ENCODE data around the gene ESRRG.
"Not testable (repeated sequence)": the region's sequence is repeated elsewhere in the genome, so short reads cannot be mapped to it uniquely, and the experiment has no call there.

ESRRG gene

DNA sequence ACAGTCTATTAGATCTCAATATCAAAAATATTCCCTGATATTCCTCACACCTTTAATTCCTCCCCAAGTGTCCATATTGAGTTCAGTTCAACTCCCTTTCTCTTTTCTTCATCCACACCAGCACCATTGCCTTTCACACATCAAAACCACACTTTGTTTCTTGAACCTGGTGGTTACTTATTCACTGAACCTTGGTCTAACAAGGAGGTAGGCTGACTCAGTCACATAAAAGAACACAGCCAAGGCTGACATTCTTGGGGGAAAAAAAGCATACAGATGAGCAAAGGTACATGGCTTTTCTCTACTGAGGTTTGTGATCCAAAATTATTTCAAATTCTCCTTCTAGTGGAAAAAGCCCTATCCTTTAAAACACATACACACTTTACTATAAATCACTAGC, 168.3 kb downstream of the ESRRG start:
- TF ChIP-seq POLR2A (IDR thresholded peaks at IDR 0.05; ENCODE audit: low read length) (no peak), GATA1 (IDR thresholded peaks at IDR 0.05; ENCODE audit: low read depth, low read length) (no peak)
- DNase-seq = no peak

DNA sequence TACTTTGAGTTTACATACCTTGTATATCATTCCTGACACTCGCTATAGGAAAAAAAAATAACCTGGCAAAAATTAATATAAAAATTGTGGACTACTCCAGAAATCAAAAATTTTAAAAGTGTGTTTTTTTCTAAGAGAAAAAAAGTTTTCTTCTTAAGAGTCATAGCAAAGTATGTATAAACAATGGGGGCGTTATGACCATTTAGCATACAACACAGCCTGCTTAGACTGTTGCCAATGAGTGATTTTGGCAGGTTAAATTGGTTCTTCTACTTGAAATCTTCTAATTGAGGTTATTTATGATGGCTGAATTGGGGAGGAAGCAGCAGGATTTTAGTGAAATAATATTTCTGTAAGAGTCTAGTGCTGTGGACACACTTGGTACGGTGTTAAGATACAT, 169.5 kb downstream of the ESRRG start:
- no peak for DNase-seq
- TF ChIP-seq POLR2A (IDR thresholded peaks at IDR 0.05; ENCODE audit: low read length) = no peak
- TF ChIP-seq GATA1 (IDR thresholded peaks at IDR 0.05; ENCODE audit: low read depth, low read length) = no peak

DNA sequence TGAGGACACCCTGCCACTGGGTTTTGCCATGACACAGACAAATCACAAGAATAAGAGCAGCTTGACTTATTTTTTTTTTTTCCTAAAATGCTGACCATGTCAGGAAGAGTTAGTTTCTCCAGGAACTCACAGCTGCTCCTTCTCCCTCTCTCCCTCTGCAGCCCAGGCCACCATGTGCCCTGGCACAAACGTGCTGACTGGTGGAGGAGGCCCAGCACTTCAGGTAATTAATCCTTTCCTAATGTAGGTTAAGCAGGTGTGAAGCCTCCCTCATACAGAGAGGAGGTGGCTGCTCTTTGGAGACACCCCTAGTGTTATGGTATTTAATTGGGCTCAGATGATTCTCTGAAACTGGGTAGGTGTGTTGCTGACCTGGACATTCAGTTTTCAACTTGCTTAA, 170.2 kb downstream of the ESRRG start:
- TF ChIP-seq POLR2A (IDR thresholded peaks at IDR 0.05; ENCODE audit: low read length) (no peak), GATA1 (IDR thresholded peaks at IDR 0.05; ENCODE audit: low read depth, low read length) (no peak)
- no peak for DNase-seq

DNA sequence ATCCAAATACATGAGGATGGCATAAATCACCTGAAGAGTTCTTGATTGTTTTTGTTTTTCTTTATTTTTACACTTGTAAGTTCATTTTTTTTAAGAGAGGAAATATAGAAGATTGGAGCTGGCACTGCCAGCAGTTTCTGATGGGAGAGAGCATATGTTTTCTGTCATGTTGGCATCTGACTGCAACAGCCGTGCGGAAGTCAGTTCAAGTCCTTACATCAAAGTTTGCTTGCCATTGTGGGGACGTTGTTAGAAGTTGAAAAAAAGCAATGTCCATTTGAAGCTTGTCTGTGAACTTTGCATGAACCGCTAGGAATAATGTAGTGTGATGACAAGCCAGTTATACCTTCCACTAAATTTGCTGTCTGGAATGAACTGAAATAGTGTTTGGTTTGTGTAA, 173.4 kb downstream of the ESRRG start:
- DNase-seq = no peak
- TF ChIP-seq GATA1 (IDR thresholded peaks at IDR 0.05; ENCODE audit: low read depth, low read length) = no peak
- no peak for TF ChIP-seq POLR2A (IDR thresholded peaks at IDR 0.05; ENCODE audit: low read length)

DNA sequence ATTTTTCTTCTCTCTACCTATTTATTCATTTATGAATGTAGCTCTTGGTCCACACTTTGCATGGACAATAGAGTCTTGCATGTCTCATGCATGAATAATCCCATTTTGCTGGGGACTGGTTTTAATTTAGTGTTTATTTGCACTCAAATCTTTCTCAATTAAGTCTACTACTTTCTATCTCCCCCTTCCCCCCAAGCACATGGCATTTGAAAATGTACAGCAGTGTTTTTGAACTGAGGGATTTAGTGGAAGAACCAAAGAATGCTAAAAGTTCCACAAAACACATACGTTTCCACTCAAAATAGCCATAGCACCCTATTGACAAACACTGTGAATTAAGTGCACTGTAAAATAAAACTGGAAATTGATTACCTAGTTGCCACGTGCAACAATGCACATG, 180.5 kb downstream of the ESRRG start:
- no peak for DNase-seq
- TF ChIP-seq GATA1 (IDR thresholded peaks at IDR 0.05; ENCODE audit: low read depth, low read length) (no peak), POLR2A (IDR thresholded peaks at IDR 0.05; ENCODE audit: low read length) (no peak)

DNA sequence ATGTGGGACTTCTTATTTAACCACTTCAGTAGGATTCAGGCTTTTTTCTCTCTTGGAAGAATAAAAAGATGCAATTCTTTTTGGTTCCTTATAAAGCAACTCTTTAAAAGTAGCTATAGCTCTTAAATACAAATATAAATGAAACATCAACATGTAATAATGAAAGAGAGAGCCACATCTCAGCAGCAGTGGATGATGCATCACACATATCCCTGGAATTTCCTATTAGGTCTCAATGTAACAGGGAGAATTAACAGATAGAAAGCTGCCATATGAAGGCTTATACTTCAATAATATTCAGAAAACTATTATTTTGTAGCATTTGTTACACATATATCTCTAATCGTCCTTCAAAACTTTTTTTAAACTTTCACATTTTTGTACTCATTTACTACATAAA, 181.0 kb downstream of the ESRRG start:
- DNase-seq = no peak
- TF ChIP-seq POLR2A (IDR thresholded peaks at IDR 0.05; ENCODE audit: low read length) = no peak
- TF ChIP-seq GATA1 (IDR thresholded peaks at IDR 0.05; ENCODE audit: low read depth, low read length) = no peak

DNA sequence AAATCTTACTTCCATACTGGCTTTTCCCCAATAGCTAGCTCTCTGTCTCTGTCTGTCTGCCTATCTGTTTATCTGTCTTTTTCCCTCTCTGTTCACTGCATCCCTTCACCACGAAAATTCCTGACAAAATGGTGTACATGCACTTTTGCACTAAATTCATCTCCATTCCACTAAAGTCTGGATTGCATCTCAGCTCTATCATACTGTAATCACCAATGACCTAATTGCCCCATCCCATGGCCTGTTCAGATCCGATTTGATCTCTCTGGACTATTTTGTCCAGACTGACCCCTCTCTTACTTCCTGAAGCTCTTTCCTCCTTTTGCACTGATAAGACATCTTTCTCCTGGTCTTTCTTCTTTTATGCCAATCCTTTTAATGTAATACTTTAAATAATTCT, 187.5 kb downstream of the ESRRG start:
- no peak for TF ChIP-seq POLR2A (IDR thresholded peaks at IDR 0.05; ENCODE audit: low read length)
- no peak for TF ChIP-seq GATA1 (IDR thresholded peaks at IDR 0.05; ENCODE audit: low read depth, low read length)
- no peak for DNase-seq

DNA sequence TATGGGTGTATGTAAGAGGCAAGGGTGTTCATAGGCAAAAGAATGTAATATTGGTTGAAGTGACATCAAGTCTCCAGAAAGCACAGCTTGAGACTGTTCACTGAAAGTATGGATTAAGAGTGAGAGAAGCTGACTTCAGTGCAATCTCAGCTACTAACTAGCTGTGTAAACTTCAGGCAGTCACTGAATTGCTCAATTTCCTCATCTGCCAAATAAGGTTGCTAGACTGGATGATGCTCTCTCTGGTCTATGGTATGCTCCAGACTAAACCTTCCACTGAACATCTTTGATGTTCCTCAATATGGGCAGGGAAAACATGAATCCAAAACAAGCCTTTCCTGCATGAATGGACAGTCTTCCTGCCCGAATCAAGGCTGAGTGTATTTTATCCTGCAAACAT, 188.2 kb downstream of the ESRRG start:
- TF ChIP-seq POLR2A (IDR thresholded peaks at IDR 0.05; ENCODE audit: low read length) = no peak
- TF ChIP-seq GATA1 (IDR thresholded peaks at IDR 0.05; ENCODE audit: low read depth, low read length) = no peak
- DNase-seq = no peak

DNA sequence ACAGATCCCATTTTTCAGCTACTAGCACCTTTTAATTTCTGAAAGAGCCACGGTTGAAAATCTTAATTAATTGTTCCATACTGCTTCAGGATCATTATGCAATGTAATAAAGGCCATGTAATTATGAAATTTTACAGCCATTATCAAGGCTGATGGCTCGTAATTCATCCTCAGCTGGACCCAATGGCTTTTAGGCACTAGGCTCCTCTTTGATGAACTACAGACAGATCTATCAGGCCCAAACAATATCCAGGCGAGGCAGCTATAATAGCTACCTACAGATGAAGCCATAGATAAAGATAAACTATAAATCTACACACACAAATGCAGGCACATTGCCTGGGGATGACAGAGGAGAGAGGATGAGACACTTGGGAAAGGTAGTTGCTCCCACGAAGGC, 189.5 kb downstream of the ESRRG start:
- no peak for TF ChIP-seq GATA1 (IDR thresholded peaks at IDR 0.05; ENCODE audit: low read depth, low read length)
- TF ChIP-seq POLR2A (IDR thresholded peaks at IDR 0.05; ENCODE audit: low read length) = no peak
- no peak for DNase-seq

DNA sequence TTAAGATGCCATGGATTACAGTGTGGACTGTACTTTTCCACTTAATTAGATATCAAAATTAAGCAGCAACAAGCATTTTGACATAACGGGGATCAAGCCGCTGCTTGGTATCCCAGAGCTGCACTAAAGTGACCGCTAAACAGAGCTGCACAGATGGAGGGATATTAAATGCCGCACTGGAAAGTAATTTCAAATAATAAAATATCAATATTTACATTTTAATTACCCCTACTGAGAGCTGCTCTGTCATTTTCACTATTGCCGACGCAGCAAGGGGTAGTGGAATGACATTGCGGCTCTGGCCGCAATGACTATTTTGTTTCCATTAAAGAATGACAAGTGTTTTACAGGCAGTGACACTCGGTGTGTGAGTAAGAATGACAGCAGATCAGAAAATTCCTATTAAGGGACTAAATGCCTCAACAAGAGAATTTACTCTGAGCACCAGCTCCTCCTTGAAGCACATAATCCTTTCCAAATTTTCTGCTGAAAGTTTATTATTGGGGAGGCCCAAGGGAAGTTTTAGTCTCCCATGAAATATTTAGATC, 190.9 kb downstream of the ESRRG start:
- DNase-seq = peak in 1 of 2 experiments; percentile 10
- TF ChIP-seq GATA1 (IDR thresholded peaks at IDR 0.05; ENCODE audit: low read depth, low read length) (no peak), POLR2A (IDR thresholded peaks at IDR 0.05; ENCODE audit: low read length) (no peak)

DNA sequence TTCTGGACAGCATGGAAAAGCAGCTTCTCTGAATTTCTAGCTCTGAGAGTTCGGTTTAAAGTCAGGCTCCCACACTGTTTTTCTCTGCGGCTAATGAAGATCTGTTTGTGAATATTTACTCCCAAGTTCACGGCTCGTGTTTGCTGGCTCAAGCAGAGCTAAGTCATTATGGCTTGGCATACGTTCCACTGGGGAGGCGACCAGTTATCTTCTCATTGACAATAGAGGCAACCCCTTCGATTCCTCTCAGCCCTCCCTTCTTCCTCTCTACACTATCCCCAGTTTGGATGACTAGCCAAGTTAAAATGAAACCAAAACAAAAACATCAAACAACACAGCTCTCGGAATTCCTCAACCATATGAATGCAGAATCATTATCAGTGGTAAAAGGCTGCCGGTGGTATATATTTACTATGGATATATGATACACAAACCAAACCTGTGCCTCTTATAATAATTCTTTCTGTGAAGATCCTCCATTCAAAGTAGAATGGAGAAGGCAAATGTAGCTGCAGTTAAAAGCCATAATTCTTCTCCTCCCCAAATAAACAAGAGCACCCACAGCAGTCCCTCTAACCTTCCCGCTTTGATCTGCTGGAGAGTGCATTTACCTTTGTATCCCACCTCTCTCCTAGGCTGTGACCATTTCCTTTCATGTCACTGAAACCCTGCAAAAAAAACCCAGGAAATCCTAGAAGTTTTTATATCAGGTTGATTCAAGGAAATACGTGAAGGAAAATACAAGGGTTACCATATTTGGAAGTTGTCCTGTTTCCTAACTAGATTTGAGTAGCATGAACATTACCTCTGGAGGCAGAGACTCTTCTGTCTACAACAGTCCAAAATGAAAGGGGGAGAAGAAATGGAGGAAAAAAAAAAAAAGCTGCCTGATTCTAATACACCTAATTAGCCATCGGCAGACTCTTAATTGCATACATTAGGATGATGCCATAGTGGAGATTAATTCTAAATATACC, 191.7 kb downstream of the ESRRG start:
- TF ChIP-seq GATA1 (IDR thresholded peaks at IDR 0.05; ENCODE audit: low read depth, low read length) (no peak), POLR2A (IDR thresholded peaks at IDR 0.05; ENCODE audit: low read length) (no peak)
- peak; percentile 85 to 90 for DNase-seq

DNA sequence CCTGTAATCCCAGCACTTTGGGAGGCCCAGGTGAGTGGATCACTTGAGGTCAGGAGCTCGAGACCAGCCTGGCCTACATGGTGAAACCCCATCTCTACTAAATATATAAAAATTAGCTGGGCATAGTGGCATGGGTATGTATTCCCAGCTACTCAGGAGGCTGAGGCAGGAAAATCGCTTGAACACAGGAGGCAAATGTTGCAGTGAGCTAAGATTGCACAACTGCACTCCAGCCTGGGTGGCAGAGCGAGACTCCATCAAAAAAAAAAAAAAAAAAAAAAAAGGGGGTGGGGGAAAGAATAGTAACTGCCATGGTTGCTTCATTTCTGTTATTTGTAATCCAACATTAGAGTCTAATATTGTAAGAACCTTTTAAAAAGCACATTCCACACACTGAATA, 193.4 kb downstream of the ESRRG start:
- DNase-seq = not testable (repeated sequence)

DNA sequence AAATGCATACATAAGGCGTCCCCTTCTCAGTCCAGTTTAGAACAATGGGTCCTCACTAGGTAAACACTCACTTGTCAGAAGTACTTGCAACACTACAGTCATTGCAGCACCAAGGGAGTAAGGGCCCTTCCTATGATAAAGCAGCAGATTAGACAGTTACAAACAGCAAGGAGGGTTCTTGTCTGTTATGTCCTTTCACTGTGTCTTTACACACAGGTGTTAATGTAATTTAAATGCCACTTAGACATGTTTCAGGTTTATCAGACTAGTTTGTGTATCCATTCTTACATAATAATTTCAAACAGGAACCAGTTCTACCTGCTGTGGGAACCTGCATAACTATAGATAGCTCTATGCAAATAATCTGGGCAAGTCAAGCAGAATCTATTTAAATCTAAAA, 194.4 kb downstream of the ESRRG start:
- peak in 1 of 2 experiments; percentile 19 for DNase-seq
- TF ChIP-seq POLR2A (IDR thresholded peaks at IDR 0.05; ENCODE audit: low read length) = no peak
- no peak for TF ChIP-seq GATA1 (IDR thresholded peaks at IDR 0.05; ENCODE audit: low read depth, low read length)

DNA sequence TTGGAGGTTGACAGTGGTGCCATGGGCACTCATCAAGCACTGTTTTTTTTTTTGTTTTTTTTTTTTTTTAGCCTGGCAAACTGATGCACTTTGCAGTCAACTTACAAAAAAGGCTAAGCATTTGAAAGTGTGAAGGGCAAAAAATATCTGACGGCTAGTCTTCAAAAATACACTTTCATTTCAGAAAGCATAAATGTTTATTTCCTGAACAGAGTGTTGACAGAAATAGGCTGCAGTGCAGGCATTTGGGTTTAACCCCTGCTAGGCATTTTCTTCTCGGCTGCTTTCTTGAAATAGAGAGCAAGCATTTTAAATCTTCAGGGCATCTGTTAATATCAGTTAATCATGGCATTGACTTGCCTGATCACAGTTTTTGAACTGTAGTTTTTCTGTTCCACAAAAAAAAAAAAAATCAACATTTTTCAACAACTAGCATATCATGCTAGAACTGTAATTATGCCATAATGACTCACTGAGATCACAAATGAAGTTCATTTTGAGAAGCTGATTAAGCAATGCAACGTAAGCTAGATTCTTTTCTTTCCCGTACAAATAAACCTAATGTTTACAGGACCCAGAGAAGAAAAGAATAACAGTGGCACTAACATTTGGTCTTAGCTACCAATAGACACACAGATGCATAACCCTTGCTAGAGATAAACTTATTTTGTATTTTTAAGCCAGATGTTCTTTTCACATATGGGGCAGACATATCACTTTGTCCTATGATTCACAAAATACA, 199.6 kb downstream of the ESRRG start:
- TF ChIP-seq GATA1 (IDR thresholded peaks at IDR 0.05; ENCODE audit: low read depth, low read length) = no peak
- TF ChIP-seq POLR2A (IDR thresholded peaks at IDR 0.05; ENCODE audit: low read length) = no peak
- DNase-seq = no peak
